Measurements from ENCODE around the gene PALLD. TPM values are rescaled to one million over a fixed set of nuclear protein-coding genes. Genes with fewer than 3 reads are reported as not detected.

Gene PALLD
- polyA plus RNA-seq, 1 donor from 2014 or later: 20.5 TPM

DNA sequence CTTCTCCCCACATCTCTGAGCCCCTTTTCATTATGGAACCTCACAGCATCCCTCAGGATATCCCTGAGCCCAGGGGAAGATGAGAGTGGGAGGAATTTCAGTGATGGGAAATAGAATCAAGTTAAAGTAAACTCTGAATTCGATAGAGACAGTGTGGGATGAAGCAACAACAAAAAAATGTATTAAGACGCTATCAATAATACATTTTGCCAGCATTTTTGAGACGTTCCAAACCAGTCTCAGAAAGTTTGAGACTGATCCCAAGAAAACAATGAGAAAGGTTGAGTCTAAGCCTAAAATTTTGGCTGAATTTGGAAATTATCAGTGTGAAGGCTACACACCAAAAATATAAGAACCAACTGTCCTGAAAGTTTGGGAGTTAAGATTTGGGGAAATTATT, 317.0 kb downstream of the PALLD start:
- Histone ChIP-seq H3K9ac (ENCODE audit: low read length) (no peak overlapping the region), H3K27me3 (ENCODE audit: insufficient read depth, low read depth, low read length) (no peaks in the 10 kb centered on the region), H3K4me2 (ENCODE audit: low read length) (no peak overlapping the region), H3K36me3 (ENCODE audit: insufficient read depth, low read length) (no peaks in the 10 kb centered on the region), H3K79me2 (replicated peaks; ENCODE audit: insufficient read depth, low read length) (no peaks in the 10 kb centered on the region), H2AFZ (ENCODE audit: low read depth, low read length) (no peak overlapping the region), H3K27ac (ENCODE audit: low read length) (no peak overlapping the region), H3K4me3 (ENCODE audit: low read length) (no peak overlapping the region), H3K9me2 (ENCODE audit: insufficient read depth, low read length) (no peaks in the 10 kb centered on the region), H3K9me3 (ENCODE audit: low read length) (no peaks in the 10 kb centered on the region), H4K20me1 (ENCODE audit: insufficient read depth) (no peaks in the 10 kb centered on the region), H3F3A (ENCODE audit: insufficient read depth, low read length, poor library complexity, severe bottlenecking) (peaks cover 4% of the 10 kb centered on the region)
- TF ChIP-seq EP300 (conservative IDR thresholded peaks at IDR 0.05; ENCODE audit: poor library complexity, severe bottlenecking): no peak
- TF ChIP-seq TAF1 (IDR thresholded peaks at IDR 0.05; ENCODE audit: low read depth): no peak

- peak overlapping the region; percentile 36 for H3K9ac ChIP-seq (ENCODE audit: low read length)
Measured at GRCh38 chr4:168815379-168816345, 318.8 kb downstream of the PALLD start.

More at GRCh38 chr4:168815379-168816345, 318.8 kb downstream of the PALLD start:
- Histone ChIP-seq H3K9me2 (ENCODE audit: insufficient read depth, low read length) (no peaks in the 10 kb centered on the region), H4K20me1 (ENCODE audit: insufficient read depth) (no peaks in the 10 kb centered on the region), H3K9me3 (ENCODE audit: low read length) (no peaks in the 10 kb centered on the region), H2AFZ (ENCODE audit: low read depth, low read length) (peak overlapping the region; percentile 9), H3F3A (ENCODE audit: insufficient read depth, low read length, poor library complexity, severe bottlenecking) (peaks cover 4% of the 10 kb centered on the region), H3K27me3 (ENCODE audit: insufficient read depth, low read depth, low read length) (no peaks in the 10 kb centered on the region), H3K36me3 (ENCODE audit: insufficient read depth, low read length) (no peaks in the 10 kb centered on the region), H3K27ac (ENCODE audit: low read length) (no peak overlapping the region), H3K4me2 (ENCODE audit: low read length) (no peak overlapping the region), H3K4me3 (ENCODE audit: low read length) (peak overlapping the region; percentile 24), H3K79me2 (replicated peaks; ENCODE audit: insufficient read depth, low read length) (no peaks in the 10 kb centered on the region)
- TF ChIP-seq RAD21 (conservative IDR thresholded peaks at IDR 0.05) (no peak), TAF1 (IDR thresholded peaks at IDR 0.05; ENCODE audit: low read depth) (no peak), SMC3 (conservative IDR thresholded peaks at IDR 0.05; ENCODE audit: poor library complexity) (no peak), CTCF (IDR thresholded peaks at IDR 0.05; ENCODE audit: poor library complexity, severe bottlenecking) (no peak), MXI1 (conservative IDR thresholded peaks at IDR 0.05; ENCODE audit: poor library complexity, severe bottlenecking) (no peak), EP300 (conservative IDR thresholded peaks at IDR 0.05; ENCODE audit: poor library complexity, severe bottlenecking) (no peak), POLR2AphosphoS5 (IDR thresholded peaks at IDR 0.05) (no peak), EZH2 (IDR thresholded peaks at IDR 0.05; ENCODE audit: borderline replicate concordance, insufficient read depth, low read length, poor library complexity, severe bottlenecking) (no peak), REST (IDR thresholded peaks at IDR 0.05; ENCODE audit: borderline replicate concordance) (no peak)
